Peyer's patch (tissue), 4 donors: Measurements from ENCODE around the gene MYMK.

Experiments used
- POLR2A ChIP-seq, 2 donors: fragments of 450-650 bp; IDR thresholded peaks; one replicate each; pipeline ENCODE4 v1.5.1; 2017; ENCODE audit warnings: antibody characterized with exemption in 2 of 2, mild to moderate bottlenecking in 2 of 2, moderate library complexity in 2 of 2
- TF ChIP-seq, protein P1 (sequence below), 6 experiments: fragments of 450-650 bp in 4 of 6; fragments of 200-600 bp in 2 of 6; sonication (generic) in 1 of 6; IDR thresholded peaks; one replicate each; pipeline ENCODE4 v1.5.1; 2017 to 2019; ENCODE audit warnings: antibody characterized with exemption in 6 of 6, mild to moderate bottlenecking in 3 of 6, moderate library complexity in 1 of 6

DNA sequence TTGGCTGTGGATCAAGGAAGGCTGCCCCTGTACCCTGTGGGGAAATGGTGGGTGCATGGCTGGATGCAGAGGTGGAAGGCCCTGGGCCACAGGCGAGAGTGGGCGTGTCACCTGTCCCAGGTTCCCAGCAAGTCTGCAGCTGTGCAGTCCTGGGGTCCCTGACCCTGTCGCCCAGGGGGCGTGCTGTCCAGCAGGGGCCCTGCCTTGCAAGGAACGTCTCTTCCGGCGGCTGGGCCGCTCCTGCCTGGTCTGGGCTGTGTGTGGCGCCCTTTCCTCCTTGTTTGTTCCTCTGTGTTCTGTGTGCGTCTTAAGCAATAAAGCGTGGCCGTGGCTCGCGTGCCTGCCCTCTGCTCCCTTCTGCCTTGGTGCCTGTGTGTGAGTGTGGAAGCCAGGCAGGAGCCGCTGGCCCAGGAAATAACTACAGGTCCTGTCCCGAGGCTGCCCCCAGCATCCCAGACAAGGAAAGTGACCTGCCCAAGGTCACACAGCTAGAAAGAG lies 54.3 kb downstream of the MYMK start:
- TF ChIP-seq, protein P1, sequence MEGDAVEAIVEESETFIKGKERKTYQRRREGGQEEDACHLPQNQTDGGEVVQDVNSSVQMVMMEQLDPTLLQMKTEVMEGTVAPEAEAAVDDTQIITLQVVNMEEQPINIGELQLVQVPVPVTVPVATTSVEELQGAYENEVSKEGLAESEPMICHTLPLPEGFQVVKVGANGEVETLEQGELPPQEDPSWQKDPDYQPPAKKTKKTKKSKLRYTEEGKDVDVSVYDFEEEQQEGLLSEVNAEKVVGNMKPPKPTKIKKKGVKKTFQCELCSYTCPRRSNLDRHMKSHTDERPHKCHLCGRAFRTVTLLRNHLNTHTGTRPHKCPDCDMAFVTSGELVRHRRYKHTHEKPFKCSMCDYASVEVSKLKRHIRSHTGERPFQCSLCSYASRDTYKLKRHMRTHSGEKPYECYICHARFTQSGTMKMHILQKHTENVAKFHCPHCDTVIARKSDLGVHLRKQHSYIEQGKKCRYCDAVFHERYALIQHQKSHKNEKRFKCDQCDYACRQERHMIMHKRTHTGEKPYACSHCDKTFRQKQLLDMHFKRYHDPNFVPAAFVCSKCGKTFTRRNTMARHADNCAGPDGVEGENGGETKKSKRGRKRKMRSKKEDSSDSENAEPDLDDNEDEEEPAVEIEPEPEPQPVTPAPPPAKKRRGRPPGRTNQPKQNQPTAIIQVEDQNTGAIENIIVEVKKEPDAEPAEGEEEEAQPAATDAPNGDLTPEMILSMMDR (IDR thresholded peaks at IDR 0.05): no peak
- no peak for TF ChIP-seq POLR2A (IDR thresholded peaks at IDR 0.05)
